Mucosa of descending colon (tissue), 3 donors: ENCODE measurements around the gene DBR1. TPM values are rescaled to one million over a fixed set of nuclear protein-coding genes. Genes with fewer than 3 reads are reported as not detected.

Source experiments
- ATAC-seq: fragments of 200-7000 bp; cut with Tn5 transposase; one replicate; pipeline ENCODE4 v1.9.1; 2020; ENCODE audit warnings: mild to moderate bottlenecking, moderate library complexity
- DNase-seq, 3 donors: peaks; one replicate each; pipeline ENCODE4 v3.0.0-alpha.2; 2020
- H3K36me3 ChIP-seq: fragments of 200-600 bp; one replicate; pipeline ENCODE4 v1.8.0; 2021; ENCODE audit warnings: low read depth, mild to moderate bottlenecking
- H3K4me1 ChIP-seq: fragments of 200-600 bp; one replicate; pipeline ENCODE4 v1.8.0; 2021; ENCODE audit warnings: low read depth, mild to moderate bottlenecking
- H3K4me3 ChIP-seq: fragments of 200-600 bp; one replicate; pipeline ENCODE4 v1.8.0; 2021; ENCODE audit warnings: mild to moderate bottlenecking
- H3K9me3 ChIP-seq: fragments of 200-600 bp; one replicate; pipeline ENCODE4 v1.8.0; 2021; ENCODE audit warnings: mild to moderate bottlenecking
- intact Hi-C, 2 donors: fragments of 100-400 bp; cut with DNase I in 1 of 2; cut with micrococcal nuclease in 1 of 2; formaldehyde crosslinking; loops; one replicate each; pipeline versions ENCODE4 v1.11.0 to v1.11.1; 2022; cut with DNase I, micrococcal nuclease
- long read RNA-seq, 2 donors: library from polyadenylated mRNA; unstranded; transcript quantifications; one replicate each; pipeline ENCODE4 v2.0.0, GENCODE V29; 2019 to 2021
- total RNA-seq, 3 donors: library from RNA; stranded (reverse); fragmentation: NEBNext Ultra II Directional in 2 of 3; extraction: Animal tissue kit (Norgen Biotek cat#: 25700) in 2 of 3; gene quantifications; one replicate each; pipeline versions ENCODE4 v1.2.1 to v1.2.4, GENCODE V29; 2021 to 2023
- TF ChIP-seq, protein P1 (sequence below): fragments of 200-600 bp; IDR thresholded peaks from one replicate; pipeline ENCODE4 v1.8.0; 2022; ENCODE audit warnings: antibody characterized with exemption, mild to moderate bottlenecking
- donor health status: DM: no; HTN: no; CAD: no; lungs with moderate emphysema.
- donor health status: DM: no; HTN: no; CAD: no.
- donor health status: DM: no; HTN: yes; CAD: no.

The DBR1 gene, protein sequence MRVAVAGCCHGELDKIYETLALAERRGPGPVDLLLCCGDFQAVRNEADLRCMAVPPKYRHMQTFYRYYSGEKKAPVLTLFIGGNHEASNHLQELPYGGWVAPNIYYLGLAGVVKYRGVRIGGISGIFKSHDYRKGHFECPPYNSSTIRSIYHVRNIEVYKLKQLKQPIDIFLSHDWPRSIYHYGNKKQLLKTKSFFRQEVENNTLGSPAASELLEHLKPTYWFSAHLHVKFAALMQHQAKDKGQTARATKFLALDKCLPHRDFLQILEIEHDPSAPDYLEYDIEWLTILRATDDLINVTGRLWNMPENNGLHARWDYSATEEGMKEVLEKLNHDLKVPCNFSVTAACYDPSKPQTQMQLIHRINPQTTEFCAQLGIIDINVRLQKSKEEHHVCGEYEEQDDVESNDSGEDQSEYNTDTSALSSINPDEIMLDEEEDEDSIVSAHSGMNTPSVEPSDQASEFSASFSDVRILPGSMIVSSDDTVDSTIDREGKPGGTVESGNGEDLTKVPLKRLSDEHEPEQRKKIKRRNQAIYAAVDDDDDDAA
- 10 to 100 TPM; 10.5 to 11.6 (median 11.6) TPM for total RNA-seq
- long read RNA-seq, donor 1, partial matches to known transcripts: 0 of 4 reads
- long read RNA-seq, donor 1, other reads (novel, unspliced or antisense): 0 of 4 reads
- long read RNA-seq, donor 2, partial matches to known transcripts: 0 of 3 reads
- long read RNA-seq, donor 2, other reads (novel, unspliced or antisense): 0 of 3 reads

DNA sequence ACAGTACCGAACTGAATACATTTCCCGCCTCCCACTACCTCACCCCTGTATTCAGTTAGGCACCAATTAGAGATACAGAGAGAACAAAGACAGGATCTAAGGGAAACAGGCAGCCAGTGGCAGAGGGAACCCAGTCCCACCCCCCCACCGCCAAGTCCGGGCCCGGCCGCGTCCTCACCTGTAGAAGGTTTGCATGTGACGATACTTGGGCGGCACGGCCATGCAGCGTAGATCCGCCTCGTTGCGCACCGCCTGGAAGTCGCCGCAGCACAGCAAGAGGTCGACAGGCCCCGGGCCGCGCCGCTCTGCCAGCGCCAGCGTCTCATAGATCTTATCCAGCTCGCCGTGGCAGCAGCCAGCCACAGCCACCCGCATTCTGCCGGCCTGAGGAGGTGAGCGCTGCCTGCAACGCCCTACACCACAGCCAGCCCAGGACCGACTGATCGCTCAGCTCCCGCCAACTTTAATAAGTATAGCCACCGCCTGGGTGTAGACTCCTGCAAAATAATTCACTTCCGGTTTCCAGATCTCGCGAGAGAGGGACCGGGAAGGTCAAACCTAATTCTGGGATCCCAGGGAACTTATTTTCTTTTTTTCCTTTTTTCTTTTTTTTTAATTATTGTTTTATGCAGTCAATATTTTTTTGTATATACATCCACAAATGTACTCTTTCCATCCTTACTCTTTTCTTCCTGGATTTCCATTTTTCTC lies at the start of gene DBR1:
TSS of gene DBR1 (minus strand) at position 501 of the 711 bp plus-strand sequence. CDS start at position 375, 126 bp downstream.
- intact Hi-C loops: no loop called here
- DNase-seq: peak; percentile 82 to 94 (median 86)
- ATAC-seq: peak; percentile 97

DNA sequence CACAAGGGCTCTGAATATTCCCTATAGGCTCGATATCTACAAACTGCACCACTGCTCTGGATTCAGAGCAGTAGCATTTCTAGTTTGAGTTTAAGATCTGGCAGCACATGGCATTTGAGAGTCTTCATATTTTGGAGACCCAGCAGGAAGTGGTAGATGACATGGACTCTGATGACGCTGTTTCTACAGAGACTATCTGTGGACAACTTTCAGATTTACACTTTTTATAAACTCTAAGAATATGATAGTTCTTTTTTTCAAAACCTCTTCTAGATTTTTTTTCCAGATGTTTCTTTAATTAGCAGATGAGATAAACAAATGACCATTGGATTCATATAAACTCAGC lies 48.2 kb upstream of the DBR1 start:
- DNase-seq (no peak), ATAC-seq (no peak)
- intact Hi-C loops: no loop called here
- Histone ChIP-seq H3K9me3 (no peaks in the 10 kb centered on the region), H3K4me3 (no peak overlapping the region), H3K36me3 (no peaks in the 10 kb centered on the region), H3K4me1 (no peaks in the 10 kb centered on the region)
- TF ChIP-seq, protein P1, sequence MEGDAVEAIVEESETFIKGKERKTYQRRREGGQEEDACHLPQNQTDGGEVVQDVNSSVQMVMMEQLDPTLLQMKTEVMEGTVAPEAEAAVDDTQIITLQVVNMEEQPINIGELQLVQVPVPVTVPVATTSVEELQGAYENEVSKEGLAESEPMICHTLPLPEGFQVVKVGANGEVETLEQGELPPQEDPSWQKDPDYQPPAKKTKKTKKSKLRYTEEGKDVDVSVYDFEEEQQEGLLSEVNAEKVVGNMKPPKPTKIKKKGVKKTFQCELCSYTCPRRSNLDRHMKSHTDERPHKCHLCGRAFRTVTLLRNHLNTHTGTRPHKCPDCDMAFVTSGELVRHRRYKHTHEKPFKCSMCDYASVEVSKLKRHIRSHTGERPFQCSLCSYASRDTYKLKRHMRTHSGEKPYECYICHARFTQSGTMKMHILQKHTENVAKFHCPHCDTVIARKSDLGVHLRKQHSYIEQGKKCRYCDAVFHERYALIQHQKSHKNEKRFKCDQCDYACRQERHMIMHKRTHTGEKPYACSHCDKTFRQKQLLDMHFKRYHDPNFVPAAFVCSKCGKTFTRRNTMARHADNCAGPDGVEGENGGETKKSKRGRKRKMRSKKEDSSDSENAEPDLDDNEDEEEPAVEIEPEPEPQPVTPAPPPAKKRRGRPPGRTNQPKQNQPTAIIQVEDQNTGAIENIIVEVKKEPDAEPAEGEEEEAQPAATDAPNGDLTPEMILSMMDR: no peak

More for the DNA sequence above, at the start of gene DBR1:
- TF ChIP-seq, protein P1: no peak
- Histone ChIP-seq H3K9me3 (no peaks in the 10 kb centered on the region), H3K36me3 (no peaks in the 10 kb centered on the region), H3K4me1 (peaks cover 11% of the 10 kb centered on the region), H3K4me3 (peak within 1 kb of the TSS; percentile 58)

DNA sequence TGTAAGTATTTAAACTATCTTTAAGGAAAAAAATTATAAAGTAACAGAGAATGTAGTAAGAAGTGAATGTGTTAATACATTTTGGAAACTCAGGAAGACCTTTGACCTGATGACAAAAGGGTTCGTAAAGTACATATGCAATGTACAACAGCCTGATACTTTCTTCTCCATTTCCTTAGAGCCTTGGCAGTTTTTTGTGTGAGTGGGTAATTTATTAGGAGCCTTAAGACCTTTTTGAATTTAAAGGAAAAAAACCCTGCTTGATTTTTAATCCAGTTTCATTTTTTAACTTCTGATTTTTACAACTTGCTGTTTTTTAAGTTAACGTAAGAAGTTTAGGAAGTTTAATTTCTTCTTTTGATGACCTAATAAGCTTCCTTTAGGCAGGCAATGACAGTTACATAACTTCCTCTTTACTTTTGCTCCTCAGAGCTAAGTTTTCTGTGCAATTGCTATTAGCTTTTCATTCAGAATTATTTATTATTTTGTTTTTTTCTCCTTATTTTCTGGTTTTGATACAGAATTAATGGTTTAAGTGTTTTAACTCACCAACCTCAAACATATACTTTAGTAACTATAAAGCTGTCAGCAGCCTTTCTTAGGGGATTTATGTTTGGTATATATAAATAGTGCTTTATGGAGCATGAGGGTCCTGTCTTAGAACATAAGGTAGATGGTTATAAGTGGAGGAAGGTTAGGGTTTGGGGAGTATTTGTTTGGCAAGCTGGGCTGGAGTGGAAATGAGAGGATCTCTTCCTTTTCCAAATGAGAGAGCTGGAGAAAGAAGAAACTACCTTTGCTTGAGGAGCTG lies 47.6 kb upstream of the DBR1 start:
- intact Hi-C loops: no loop called here
- Histone ChIP-seq H3K4me3 (no peak overlapping the region), H3K4me1 (no peaks in the 10 kb centered on the region), H3K9me3 (no peaks in the 10 kb centered on the region), H3K36me3 (no peaks in the 10 kb centered on the region)
- TF ChIP-seq, protein P1: no peak
- no peak for DNase-seq
- no peak for ATAC-seq

DNA sequence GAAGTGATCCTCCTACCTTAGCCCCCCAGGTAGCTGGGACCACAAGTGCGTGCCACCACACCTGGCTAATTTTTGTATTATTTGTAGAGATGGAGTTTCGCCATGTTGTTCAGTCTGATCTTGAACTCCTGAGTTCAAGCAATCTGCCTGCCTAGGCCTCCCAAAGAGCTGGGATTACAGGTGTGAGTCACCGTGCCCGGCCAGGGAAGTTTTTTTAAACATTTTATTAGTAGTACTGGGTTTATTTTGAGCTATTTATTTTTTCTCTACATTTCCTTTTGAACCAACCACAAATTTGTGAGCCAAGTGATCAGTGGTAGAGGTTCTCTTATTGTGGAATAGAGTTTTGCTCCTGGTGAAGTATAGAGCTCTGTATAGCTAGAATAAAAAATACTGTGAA lies 46.1 kb upstream of the DBR1 start:
- intact Hi-C loops: no loop called here
- H3K4me3 ChIP-seq: no peak overlapping the region
- no peak for DNase-seq
- H3K36me3 ChIP-seq: no peaks in the 10 kb centered on the region
- TF ChIP-seq, protein P1: no peak
- no peak for ATAC-seq
- no peaks in the 10 kb centered on the region for H3K4me1 ChIP-seq
- H3K9me3 ChIP-seq: no peaks in the 10 kb centered on the region

DNA sequence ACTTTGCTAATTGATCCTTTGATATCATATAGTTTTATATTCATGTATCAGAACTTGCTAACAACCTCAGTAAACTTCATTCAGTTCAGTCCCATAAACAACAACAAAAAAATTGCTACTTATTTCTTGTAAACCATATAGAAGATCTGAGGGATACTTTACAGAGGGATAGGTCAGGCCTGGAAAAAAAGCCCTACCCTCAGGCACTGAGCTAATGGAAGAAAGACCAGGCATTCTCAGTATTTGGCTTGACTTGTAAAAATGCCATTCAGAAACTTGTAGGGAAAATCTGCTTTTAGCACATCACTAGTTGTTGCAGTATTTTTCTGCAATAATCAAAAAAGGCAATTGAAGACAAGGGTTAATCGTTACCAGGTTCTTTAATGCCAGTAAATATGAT lies 45.5 kb upstream of the DBR1 start:
- no peak for ATAC-seq

More for the DNA sequence above, 45.5 kb upstream of the DBR1 start:
- no peak overlapping the region for H3K4me3 ChIP-seq
- DNase-seq: no peak
- TF ChIP-seq, protein P1: no peak
- no peaks in the 10 kb centered on the region for H3K4me1 ChIP-seq
- intact Hi-C loops: no loop called here
- H3K9me3 ChIP-seq: no peaks in the 10 kb centered on the region
- no peaks in the 10 kb centered on the region for H3K36me3 ChIP-seq
